ENCODE results near the gene TRIM36.

The TRIM36 gene

GRCh38 chr5:115160975-115161475, 8.7 kb downstream of the TRIM36 start:
- DNase-seq, result no peak

GRCh38 chr5:115151208-115151805, 18.4 kb downstream of the TRIM36 start:
- DNase-seq, result no peak

- DNase-seq, result no peak
Observed at GRCh38 chr5:115150512-115150911, 19.2 kb downstream of the TRIM36 start.

GRCh38 chr5:115147052-115147451, 22.7 kb downstream of the TRIM36 start:
- DNase-seq, result no peak

- no peak for DNase-seq
Observed at GRCh38 chr5:115136294-115136693, 33.4 kb downstream of the TRIM36 start.

GRCh38 chr5:115132465-115132864, 37.2 kb downstream of the TRIM36 start:
- DNase-seq, result no peak

- no peak for DNase-seq
Observed at GRCh38 chr5:115126303-115126702, 43.4 kb downstream of the TRIM36 start.

- no peak for DNase-seq
Observed at GRCh38 chr5:115124741-115125140, 45.0 kb downstream of the TRIM36 start.

- DNase-seq, result no peak
Observed at GRCh38 chr5:115116001-115116400, 53.7 kb downstream of the TRIM36 start.

- DNase-seq, result no peak
Observed at GRCh38 chr5:115109840-115110239, 59.9 kb downstream of the TRIM36 start.

- no peak for DNase-seq
Observed at GRCh38 chr5:115109356-115109755, 60.4 kb downstream of the TRIM36 start.

GRCh38 chr5:115100319-115100955, 69.3 kb downstream of the TRIM36 start:
- DNase-seq, result no peak

- peak; percentile 10 for DNase-seq
Observed at GRCh38 chr5:115098041-115098702, 71.5 kb downstream of the TRIM36 start.

GRCh38 chr5:115097236-115097635, 72.5 kb downstream of the TRIM36 start:
- no peak for DNase-seq

GRCh38 chr5:115096034-115096769, 73.5 kb downstream of the TRIM36 start:
- no peak for DNase-seq

- no peak for DNase-seq
Observed at GRCh38 chr5:115087951-115088350, 81.8 kb downstream of the TRIM36 start.

GRCh38 chr5:115086473-115086872, 83.2 kb downstream of the TRIM36 start:
- no peak for DNase-seq

- no peak for DNase-seq
Observed at GRCh38 chr5:115084246-115084793, 85.4 kb downstream of the TRIM36 start.

- DNase-seq, result no peak
Observed at GRCh38 chr5:115079924-115080623, 89.6 kb downstream of the TRIM36 start.
